Subcutaneous abdominal adipose tissue (tissue), 5 donors: ENCODE data around the gene ADAD2.
A peak's percentile ranks its signal among the peaks of the same experiment; 100 is the strongest.

Experiments used
- H3K27ac ChIP-seq: one replicate; pipeline ENCODE4 v1.7.0; 2013; ENCODE audit warnings: low read depth, mild to moderate bottlenecking, inconsistent platforms, low read length, moderate library complexity
- H3K27me3 ChIP-seq, 5 donors: one replicate each; pipeline ENCODE4 v1.7.0; 2013; ENCODE audit warnings: low read length in 5 of 5, inconsistent platforms in 1 of 5; ENCODE audit not compliant: control insufficient read depth in 5 of 5, insufficient read depth in 4 of 5
- H3K36me3 ChIP-seq, 5 donors: one replicate each; pipeline ENCODE4 v1.7.0; 2013; ENCODE audit warnings: low read length in 5 of 5; ENCODE audit not compliant: control insufficient read depth in 5 of 5, insufficient read depth in 5 of 5
- H3K4me1 ChIP-seq, 5 donors: one replicate each; pipeline ENCODE4 v1.7.0; 2013; ENCODE audit warnings: low read length in 5 of 5, mild to moderate bottlenecking in 3 of 5, moderate library complexity in 1 of 5; ENCODE audit not compliant: control insufficient read depth in 5 of 5, insufficient read depth in 5 of 5
- H3K4me3 ChIP-seq, 5 donors: one replicate each; pipeline ENCODE4 v1.7.0; 2013; ENCODE audit warnings: low read length in 5 of 5, low read depth in 1 of 5
- H3K9ac ChIP-seq, 5 donors: one replicate each; pipeline ENCODE4 v1.7.0; 2013; ENCODE audit warnings: low read length in 5 of 5, mild to moderate bottlenecking in 4 of 5, moderate library complexity in 3 of 5
- H3K9me3 ChIP-seq, 5 donors: one replicate each; pipeline ENCODE4 v1.7.0; 2013; ENCODE audit warnings: low read length in 5 of 5; ENCODE audit not compliant: control insufficient read depth in 5 of 5
- donor health status: healthy.
- donor health status: healthy.
- donor health status: healthy.
- donor health status: healthy.
- donor health status: healthy.

ADAD2 gene

DNA sequence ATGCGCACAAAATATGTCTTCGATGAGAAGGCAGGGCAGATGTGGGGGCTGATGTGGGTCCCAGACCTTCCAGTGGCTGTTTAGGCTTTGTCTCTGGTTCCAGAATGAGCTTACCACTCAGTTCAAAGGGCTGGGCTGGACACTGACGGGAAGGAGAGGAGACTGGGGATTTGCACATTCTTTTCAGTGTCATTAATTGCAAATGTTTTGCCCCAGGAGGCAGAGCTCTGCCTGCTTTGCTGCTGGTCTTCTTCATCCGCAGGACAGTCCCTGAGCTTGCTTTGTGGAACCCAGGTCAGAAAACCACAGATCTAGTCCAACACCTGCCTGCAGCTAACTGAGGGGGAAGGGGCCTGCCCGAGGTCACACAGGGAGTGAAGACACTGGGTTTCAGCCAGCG, 28.0 kb downstream of the ADAD2 start:
- Histone ChIP-seq H3K9me3 (no peaks in the 10 kb centered on the region), H3K4me3 (no peak overlapping the region), H3K27ac (no peak overlapping the region), H3K9ac (no peak overlapping the region), H3K27me3 (no peaks in the 10 kb centered on the region), H3K4me1 (peaks cover 0 to 2% (median 0%) of the 10 kb centered on the region in 5 donors), H3K36me3 (no peaks in the 10 kb centered on the region)

DNA sequence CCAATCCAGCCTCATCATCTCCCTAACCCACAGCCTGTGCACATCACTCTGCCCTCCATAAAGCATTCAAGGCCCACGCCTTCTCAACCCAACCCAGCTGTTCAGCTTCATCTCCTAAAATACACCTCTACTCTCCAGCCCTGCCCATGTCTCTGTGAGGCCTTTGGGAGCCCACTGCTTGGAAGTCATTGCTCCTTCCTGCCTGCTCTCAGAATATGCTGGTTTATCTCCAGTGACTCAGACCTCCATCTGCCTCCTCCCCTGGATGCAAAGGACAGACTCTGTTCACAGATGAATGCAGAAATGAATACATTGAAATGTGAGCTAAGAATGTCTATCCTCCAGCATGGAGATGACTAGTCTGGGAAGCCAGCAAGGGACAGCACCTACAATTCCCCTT, 29.9 kb downstream of the ADAD2 start:
- no peaks in the 10 kb centered on the region for H3K9me3 ChIP-seq
- H3K9ac ChIP-seq, result no peak overlapping the region
- no peaks in the 10 kb centered on the region for H3K27me3 ChIP-seq
- H3K4me1 ChIP-seq, result no peaks in the 10 kb centered on the region
- H3K4me3 ChIP-seq, result no peak overlapping the region
- H3K27ac ChIP-seq, result no peak overlapping the region
- H3K36me3 ChIP-seq, result no peaks in the 10 kb centered on the region

DNA sequence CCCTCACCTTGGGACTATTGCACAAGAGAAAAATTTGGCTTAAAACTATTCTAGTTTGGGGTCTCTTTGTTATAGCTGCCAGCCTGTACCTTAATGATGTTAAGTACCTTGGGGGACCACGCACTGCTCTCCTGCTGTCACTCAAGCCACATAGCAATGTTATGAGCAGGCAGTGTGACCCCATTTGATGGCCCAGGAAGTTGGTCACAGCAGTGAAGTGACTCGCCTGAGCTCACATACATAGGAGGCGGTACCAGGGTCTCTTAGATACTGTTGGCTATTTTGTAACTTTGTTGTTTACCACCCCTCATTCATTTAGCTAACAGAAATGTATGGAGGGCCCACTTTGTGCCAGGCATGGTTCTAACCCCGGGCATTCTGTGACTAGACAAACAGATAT, 32.5 kb downstream of the ADAD2 start:
- Histone ChIP-seq H3K4me3 (no peak overlapping the region), H3K27ac (no peak overlapping the region), H3K4me1 (peaks cover 5 to 10% (median 7%) of the 10 kb centered on the region in 5 donors), H3K9ac (no peak overlapping the region), H3K27me3 (no peaks in the 10 kb centered on the region), H3K9me3 (no peaks in the 10 kb centered on the region), H3K36me3 (no peaks in the 10 kb centered on the region)

DNA sequence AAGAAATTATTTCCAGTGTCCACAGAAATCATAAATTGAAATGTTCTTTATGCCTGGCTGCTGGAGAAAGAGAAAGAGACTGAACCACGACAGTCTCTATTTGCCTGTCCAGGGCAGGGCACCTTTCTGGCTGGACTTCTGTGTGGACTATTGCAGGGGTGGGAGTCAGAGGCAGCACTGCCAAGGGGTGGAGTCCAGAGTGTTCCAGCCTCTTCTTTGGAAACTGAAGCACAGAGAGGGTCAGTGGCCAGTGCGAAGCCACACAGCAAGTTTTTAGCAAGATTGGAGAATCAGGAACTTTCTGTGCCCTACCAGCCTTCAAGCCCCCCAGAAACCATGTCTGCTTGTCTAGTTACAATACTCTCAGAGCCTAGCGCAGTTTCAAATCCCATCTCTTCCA, 33.6 kb downstream of the ADAD2 start:
- no peak overlapping the region for H3K27ac ChIP-seq
- no peaks in the 10 kb centered on the region for H3K9me3 ChIP-seq
- peaks cover 5 to 15% (median 12%) of the 10 kb centered on the region in 5 donors for H3K4me1 ChIP-seq
- no peaks in the 10 kb centered on the region for H3K27me3 ChIP-seq
- no peaks in the 10 kb centered on the region for H3K36me3 ChIP-seq
- no peak overlapping the region for H3K4me3 ChIP-seq
- H3K9ac ChIP-seq, result no peak overlapping the region

DNA sequence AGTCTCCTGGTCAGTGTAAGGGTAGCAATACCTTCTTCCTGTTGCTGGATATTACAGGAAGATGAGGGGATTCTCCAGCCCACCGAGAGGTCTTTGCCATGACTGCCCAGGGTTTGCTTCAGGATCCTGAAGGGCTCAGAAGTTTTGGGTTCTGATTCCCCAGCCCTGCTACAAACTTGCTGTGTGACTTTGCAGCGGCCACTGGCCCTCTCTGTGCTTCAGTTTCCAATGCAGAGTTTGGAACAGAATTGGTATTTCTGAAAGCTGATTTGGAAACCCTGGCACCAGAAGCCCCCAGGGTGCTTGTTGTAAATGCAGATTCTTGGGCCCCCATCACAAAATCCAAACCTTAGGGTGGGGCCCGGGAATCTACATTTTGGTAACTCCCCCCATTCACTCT, 34.2 kb downstream of the ADAD2 start:
- H3K27ac ChIP-seq, result no peak overlapping the region
- no peak overlapping the region for H3K9ac ChIP-seq
- H3K27me3 ChIP-seq, result no peaks in the 10 kb centered on the region
- H3K4me1 ChIP-seq, result peaks cover 5 to 19% (median 12%) of the 10 kb centered on the region in 5 donors
- no peaks in the 10 kb centered on the region for H3K36me3 ChIP-seq
- H3K9me3 ChIP-seq, result no peaks in the 10 kb centered on the region
- H3K4me3 ChIP-seq, result no peak overlapping the region

DNA sequence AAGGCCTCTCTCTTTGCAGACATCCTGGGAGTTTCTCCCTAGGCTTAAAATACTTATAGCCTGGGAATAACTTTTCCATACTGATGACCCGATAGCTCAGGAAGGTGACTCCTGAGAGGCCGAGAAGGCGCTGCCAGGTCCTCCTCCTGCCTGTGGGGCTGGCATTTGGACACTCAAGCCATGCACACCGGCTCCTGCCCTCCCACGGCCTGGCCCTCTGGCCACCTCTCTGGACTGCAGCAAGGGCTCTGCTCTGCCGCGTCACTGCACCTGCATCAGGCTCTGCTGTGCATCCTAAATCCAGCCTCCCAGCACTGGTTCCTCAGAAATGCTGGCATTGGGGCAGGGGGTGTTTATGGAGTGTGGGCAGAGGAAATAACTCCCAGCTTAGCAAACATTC, 34.6 kb downstream of the ADAD2 start:
- H3K9me3 ChIP-seq, result no peaks in the 10 kb centered on the region
- H3K27me3 ChIP-seq, result no peaks in the 10 kb centered on the region

DNA sequence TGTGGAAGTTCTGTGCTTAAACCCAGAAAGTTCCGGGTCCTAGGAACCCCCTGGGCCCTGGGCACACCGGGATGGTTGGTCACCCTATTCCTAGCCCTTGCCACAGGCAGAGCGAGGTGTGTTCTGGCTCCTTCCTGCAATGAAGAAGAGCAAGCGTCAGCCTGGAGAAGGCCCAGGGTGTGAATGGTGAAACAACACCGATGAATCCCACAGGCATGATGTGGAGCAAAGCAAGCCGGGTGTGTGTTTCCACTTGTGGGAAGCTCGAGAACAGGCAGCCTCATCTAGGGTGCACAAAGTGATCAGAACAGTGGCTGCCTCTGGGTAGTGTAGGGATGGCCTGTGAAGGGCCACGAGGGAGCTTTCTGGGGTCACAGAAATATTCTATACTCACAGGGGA, 35.1 kb downstream of the ADAD2 start:
- Histone ChIP-seq H3K36me3 (no peaks in the 10 kb centered on the region), H3K4me3 (no peak overlapping the region), H3K27me3 (no peaks in the 10 kb centered on the region), H3K27ac (no peak overlapping the region), H3K9ac (no peak overlapping the region), H3K9me3 (no peaks in the 10 kb centered on the region), H3K4me1 (peaks cover 5 to 19% (median 12%) of the 10 kb centered on the region in 5 donors)

More for the DNA sequence above, 34.6 kb downstream of the ADAD2 start:
- Histone ChIP-seq H3K4me1 (peaks cover 5 to 19% (median 12%) of the 10 kb centered on the region in 5 donors), H3K36me3 (no peaks in the 10 kb centered on the region), H3K27ac (no peak overlapping the region), H3K4me3 (no peak overlapping the region), H3K9ac (no peak overlapping the region)

DNA sequence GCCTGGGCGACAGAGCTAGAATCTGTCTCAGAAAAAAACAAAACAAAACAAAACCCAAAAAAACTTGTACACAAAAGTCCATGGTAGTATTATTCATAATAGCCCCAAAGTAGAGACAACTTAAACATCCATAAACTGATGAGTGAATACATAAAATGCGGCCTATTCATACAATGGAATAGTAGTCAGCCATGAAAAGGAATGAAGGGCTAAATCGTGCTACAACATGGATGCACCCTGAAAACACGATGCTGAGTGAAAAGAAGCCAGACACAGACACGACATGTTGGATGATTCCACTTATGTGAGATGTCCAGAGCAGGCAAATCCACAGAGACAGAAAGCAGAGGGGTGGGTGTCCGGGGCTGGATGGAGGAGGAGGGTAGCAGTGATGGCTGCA, 36.6 kb downstream of the ADAD2 start:
- peaks cover 5 to 19% (median 12%) of the 10 kb centered on the region in 5 donors for H3K4me1 ChIP-seq
- no peak overlapping the region for H3K27ac ChIP-seq
- no peaks in the 10 kb centered on the region for H3K9me3 ChIP-seq
- H3K4me3 ChIP-seq, result peak overlapping the region in 1 of 5 donors; percentile 49
- H3K9ac ChIP-seq, result no peak overlapping the region
- no peaks in the 10 kb centered on the region for H3K36me3 ChIP-seq
- H3K27me3 ChIP-seq, result no peaks in the 10 kb centered on the region

DNA sequence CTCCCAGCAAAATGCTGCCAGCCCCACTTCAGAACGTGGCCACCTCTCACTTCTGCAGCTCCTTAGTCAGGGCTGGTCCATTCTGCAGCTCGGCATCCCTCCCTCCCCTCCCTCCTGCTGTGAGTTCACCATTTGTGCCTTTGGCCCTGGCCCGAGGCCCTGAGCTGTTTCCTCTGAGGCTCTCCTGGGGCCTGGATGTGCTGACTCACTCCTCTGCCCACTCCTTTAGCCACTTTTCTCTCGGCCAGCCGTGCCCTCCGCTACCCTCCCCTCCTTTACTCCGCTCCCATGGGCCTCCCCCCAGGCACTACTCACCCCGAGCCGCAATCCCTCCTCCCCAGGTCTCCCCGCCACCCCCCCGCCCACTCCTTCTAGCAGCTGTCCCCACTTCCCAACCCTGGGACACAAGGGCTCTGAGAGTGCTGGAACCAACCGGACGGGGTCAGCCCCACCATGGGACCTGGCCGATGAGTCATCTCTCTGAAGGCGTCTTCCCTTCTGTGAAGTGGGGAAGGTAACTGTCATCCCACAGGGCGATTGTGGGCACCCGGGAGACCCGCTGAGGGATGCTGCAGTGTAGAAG, 37.4 kb downstream of the ADAD2 start:
- Histone ChIP-seq H3K27me3 (no peaks in the 10 kb centered on the region), H3K4me1 (peaks cover 5 to 19% (median 12%) of the 10 kb centered on the region in 5 donors), H3K9me3 (no peaks in the 10 kb centered on the region), H3K36me3 (no peaks in the 10 kb centered on the region), H3K4me3 (peak overlapping the region in 4 of 5 donors; percentile 18 to 49 (median 22)), H3K9ac (no peak overlapping the region), H3K27ac (no peak overlapping the region)

DNA sequence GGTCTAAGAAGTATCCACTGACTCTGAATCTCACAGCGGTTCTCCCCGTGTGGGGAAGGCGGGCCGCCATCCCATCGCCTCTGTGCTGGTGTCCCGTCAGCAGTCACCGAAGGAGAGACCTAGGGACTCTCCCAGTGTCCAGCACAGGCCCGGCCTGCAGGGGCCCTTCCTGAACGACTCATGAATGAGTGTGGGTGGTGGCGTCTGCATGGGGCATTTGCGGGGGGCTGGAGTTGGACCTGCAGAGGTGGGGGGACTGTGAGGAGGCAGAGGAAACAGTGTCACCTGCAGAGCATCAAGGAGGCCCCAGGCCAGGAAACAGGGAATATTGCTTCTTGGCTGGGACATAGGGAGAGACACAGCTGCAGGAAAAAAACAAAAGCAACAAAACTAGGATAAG, 38.5 kb downstream of the ADAD2 start:
- Histone ChIP-seq H3K9me3 (no peaks in the 10 kb centered on the region), H3K4me1 (peaks cover 6 to 21% (median 12%) of the 10 kb centered on the region in 5 donors), H3K36me3 (no peaks in the 10 kb centered on the region), H3K9ac (no peak overlapping the region), H3K4me3 (no peak overlapping the region), H3K27me3 (no peaks in the 10 kb centered on the region), H3K27ac (peak overlapping the region; percentile 30)
